ENCODE data around the gene KIFBP. TPM values are rescaled to one million over a fixed set of nuclear protein-coding genes. Genes with fewer than 3 reads are reported as not detected.

KIFBP gene
- total RNA-seq, 1 experiment from 2014 or later = 44.7 TPM

GRCh38 chr10:68957654-68958053, 30.9 kb upstream of the KIFBP start:
- Histone ChIP-seq H2BK15ac (ENCODE audit: low read depth, low read length) (no peak overlapping the region), H3K9me3 (ENCODE audit: control insufficient read depth, low read depth, low read length) (no peaks in the 10 kb centered on the region), H4K8ac (replicated peaks; ENCODE audit: insufficient read length, low read depth, low read length) (no peak overlapping the region), H3K9ac (ENCODE audit: extremely low read depth, insufficient read length, low read length) (peak overlapping the region; percentile 60), H4K91ac (ENCODE audit: insufficient read length, low read depth, low read length) (no peak overlapping the region), H4K20me1 (ENCODE audit: control insufficient read depth, insufficient read depth, insufficient read length) (no peaks in the 10 kb centered on the region), H3K18ac (ENCODE audit: insufficient read length, low read depth, low read length) (no peak overlapping the region), H2AK5ac (ENCODE audit: insufficient read length, low read length) (no peak overlapping the region), H3K79me1 (ENCODE audit: insufficient read depth, low read depth, low read length, poor library complexity, severe bottlenecking) (peaks cover 7% of the 10 kb centered on the region), H4K5ac (ENCODE audit: insufficient read length, low read depth, low read length) (no peak overlapping the region), H2AFZ (ENCODE audit: low read length) (no peak overlapping the region), H3T11ph (ENCODE audit: low read length) (no peak overlapping the region), H3K4me1 (ENCODE audit: insufficient read depth, low read length) (no peaks in the 10 kb centered on the region), H3K23me2 (ENCODE audit: insufficient read length, low read depth, low read length, poor library complexity, severe bottlenecking) (peaks cover 13% of the 10 kb centered on the region), H3K23ac (ENCODE audit: insufficient read length, low read depth, low read length) (no peak overlapping the region), H2BK12ac (ENCODE audit: insufficient read length, low read depth, low read length) (no peak overlapping the region), H3K14ac (ENCODE audit: insufficient read depth, low read length) (no peak overlapping the region), H3K4ac (ENCODE audit: low read depth, low read length) (no peak overlapping the region), H2BK5ac (ENCODE audit: insufficient read length, low read length) (no peak overlapping the region), H3K4me2 (ENCODE audit: insufficient read depth, insufficient read length, low read length) (peak overlapping the region; percentile 99), H2BK20ac (ENCODE audit: low read depth, low read length, poor library complexity, severe bottlenecking) (no peak overlapping the region), H3K79me2 (ENCODE audit: insufficient read depth, low read length) (peaks cover 32% of the 10 kb centered on the region), H3K56ac (ENCODE audit: insufficient read length, low read depth, low read length) (no peak overlapping the region), H3K27me3 (ENCODE audit: insufficient read depth, low read length) (no peaks in the 10 kb centered on the region), H2BK120ac (ENCODE audit: low read depth, low read length, poor library complexity, severe bottlenecking) (no peak overlapping the region), H3K27ac (ENCODE audit: insufficient read length, low read depth, low read length) (no peak overlapping the region)
- no peak for DNase-seq
- Mint-ChIP-seq H3K4me3 (peak overlapping the region; percentile 99 to 100), H3K9me3 (peaks cover 0 to 3% of the 10 kb centered on the region in 2 experiments; a peak in 3 of 5 replicates), H3K27me3 (ENCODE audit: low read depth) (peaks cover 2% of the 10 kb centered on the region), H3K27ac (peak overlapping the region; percentile 74 to 100 (median 99); a peak in 4 of 7 replicates), H3K36me3 (ENCODE audit: insufficient read depth in 1 of 3, low read depth in 3 of 3) (peaks cover 34 to 59% (median 38%) of the 10 kb centered on the region in 3 experiments), H3K4me1 (peaks cover 11 to 15% of the 10 kb centered on the region in 2 experiments)
- WGBS (ENCODE audit: extremely low coverage, insufficient read length, low lambda C conversion rate) = no CpG with 5 or more reads among the region's 3 CpGs
- TF ChIP-seq, protein P1, sequence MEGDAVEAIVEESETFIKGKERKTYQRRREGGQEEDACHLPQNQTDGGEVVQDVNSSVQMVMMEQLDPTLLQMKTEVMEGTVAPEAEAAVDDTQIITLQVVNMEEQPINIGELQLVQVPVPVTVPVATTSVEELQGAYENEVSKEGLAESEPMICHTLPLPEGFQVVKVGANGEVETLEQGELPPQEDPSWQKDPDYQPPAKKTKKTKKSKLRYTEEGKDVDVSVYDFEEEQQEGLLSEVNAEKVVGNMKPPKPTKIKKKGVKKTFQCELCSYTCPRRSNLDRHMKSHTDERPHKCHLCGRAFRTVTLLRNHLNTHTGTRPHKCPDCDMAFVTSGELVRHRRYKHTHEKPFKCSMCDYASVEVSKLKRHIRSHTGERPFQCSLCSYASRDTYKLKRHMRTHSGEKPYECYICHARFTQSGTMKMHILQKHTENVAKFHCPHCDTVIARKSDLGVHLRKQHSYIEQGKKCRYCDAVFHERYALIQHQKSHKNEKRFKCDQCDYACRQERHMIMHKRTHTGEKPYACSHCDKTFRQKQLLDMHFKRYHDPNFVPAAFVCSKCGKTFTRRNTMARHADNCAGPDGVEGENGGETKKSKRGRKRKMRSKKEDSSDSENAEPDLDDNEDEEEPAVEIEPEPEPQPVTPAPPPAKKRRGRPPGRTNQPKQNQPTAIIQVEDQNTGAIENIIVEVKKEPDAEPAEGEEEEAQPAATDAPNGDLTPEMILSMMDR (conservative IDR thresholded peaks at IDR 0.05) = no peak; the same call in 2 of the 3 replicates
